ENCODE data around the gene DSC2.
"Not testable (repeated sequence)": the region's sequence is repeated elsewhere in the genome, so short reads cannot be mapped to it uniquely, and the experiment has no call there.

Gene DSC2

DNA sequence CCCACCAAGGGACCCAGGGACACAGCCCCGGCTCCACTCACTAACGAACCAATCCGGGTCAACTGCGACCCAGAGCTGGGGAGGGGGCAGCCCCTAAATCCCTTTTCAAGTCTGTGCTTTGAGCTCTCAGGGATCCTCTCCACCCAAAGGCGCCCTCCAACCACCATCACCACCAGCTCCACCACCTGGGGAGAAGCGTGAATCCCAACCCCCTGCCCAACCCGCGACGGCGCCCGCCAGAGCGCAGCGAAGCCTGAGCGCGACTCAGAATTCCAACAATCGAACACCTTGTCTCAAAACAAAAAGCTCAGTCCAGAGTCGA, 60.2 kb downstream of the DSC2 start:
- ATAC-seq, result no peak

GRCh38 chr18:31041271-31042083, 60.7 kb downstream of the DSC2 start:
- ATAC-seq, result no peak

DNA sequence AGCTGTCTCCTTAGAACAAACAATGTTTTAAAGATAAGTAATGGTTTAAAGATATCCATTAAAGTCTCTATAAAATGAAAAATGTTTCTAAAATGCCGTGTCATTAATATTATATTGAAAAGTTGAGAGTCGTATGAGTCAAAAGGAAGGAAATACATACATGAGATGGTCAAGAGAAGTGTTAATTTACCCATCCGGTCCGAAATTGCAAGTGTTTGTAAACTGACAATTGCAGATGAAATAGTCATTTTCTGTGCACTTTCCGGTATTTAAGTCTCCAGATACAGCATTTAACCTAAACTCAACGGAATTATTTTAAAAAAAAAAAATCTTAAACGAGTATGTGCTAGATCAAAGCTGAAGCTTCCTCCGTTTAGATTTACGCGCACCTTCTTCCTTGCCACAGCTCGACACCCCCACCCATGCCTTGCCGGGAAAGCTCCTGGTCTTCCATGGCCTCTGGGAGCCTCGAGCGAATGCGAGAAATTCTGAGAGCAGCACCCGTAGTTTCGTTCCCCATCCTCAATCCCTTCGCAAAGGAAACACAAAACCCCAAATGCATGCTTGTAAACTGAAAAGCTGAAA, 61.4 kb downstream of the DSC2 start:
- no peak for ATAC-seq

DNA sequence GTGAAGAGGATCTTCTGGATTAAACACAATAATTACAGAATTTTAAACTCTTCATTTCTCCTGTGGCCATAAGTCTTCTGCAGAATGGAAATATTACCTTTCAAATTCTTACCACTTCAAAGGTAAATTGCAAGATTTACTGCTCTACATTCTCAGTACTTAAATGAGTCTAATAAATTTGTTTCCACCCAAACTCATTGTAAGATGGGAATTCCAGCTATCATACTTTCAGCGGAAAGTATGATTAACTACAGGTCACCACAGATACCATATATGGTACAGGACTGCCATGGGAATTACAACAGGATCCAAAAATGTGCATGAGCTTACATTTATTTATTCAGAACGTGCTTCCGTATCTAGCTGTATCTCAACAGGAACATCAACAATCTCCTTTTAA, 62.8 kb downstream of the DSC2 start:
- no peak for ATAC-seq

DNA sequence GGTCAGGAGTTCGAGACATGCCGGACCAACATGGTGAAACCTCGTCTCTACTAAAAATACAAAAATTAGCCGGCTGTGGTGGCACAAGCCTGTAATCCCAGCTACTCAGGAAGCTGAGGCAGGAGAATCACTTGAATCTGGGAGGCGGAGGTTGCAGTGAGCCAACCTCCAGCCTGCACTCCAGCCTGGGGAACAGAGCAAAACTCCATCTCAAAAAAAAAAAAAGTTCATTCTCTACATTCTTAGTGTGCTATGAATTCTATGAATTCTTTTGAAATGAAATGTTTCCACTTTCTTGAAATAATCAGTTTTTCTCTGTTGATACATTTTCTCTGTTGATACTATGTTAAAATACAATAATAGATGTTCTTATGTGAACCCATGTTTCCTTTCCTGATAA, 64.5 kb downstream of the DSC2 start:
- not testable (repeated sequence) for ATAC-seq

DNA sequence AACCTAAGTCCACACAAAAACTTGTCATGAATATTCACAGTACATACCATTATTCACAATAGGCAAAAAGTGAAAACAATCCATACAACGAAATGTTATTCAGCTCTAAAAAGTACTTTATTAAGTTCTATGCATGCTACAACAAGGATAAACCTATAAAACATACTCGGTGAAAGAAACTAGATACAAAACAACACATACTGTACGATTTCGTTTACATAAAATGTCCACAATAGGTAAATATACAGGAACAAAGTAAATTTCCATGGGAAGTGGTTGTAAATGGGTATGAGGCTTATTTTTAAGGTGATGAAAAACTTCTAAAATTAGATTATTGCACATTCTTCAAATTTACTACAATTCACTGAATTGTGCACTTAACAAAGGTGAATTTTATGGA, 67.7 kb downstream of the DSC2 start:
- no peak for ATAC-seq

- ATAC-seq, result no peak
Observed at GRCh38 chr18:31030574-31031278, 71.5 kb downstream of the DSC2 start.

DNA sequence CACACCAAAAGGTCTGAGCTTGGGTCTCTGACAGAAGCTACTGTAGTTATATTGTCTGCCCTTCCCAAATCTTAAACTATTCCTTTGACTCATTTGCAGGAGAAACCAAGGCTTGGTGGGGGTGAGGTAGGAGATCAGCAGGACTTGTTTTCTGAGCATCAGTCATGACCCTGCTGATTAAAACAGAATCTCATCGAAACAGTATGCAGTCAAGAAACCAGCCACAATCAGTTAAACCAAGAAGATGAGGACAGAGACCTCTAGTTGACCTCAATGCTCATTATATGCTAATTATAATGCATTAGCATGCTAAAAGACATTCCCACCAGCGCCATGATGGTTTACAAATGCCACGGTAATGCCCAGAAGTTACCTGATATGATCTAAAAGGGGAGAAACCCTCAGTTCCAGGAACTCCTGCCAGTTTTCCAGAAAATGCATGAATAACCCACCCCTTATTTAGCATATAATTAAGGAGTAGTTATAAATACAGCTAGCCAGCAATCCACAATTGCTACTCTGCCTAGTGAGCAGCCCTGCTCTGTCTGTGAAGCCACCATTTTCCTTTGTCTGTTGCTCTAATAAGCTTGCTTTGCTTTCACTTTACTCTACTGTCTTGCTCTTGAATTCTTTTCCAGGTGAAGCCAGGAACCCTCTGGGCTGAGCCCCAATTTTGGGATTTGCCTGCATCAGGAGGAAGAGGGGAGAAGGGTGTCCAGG, 86.3 kb downstream of the DSC2 start:
- ATAC-seq, result no peak

GRCh38 chr18:31011455-31011854, 90.8 kb downstream of the DSC2 start:
- ATAC-seq, result not testable (repeated sequence)

DNA sequence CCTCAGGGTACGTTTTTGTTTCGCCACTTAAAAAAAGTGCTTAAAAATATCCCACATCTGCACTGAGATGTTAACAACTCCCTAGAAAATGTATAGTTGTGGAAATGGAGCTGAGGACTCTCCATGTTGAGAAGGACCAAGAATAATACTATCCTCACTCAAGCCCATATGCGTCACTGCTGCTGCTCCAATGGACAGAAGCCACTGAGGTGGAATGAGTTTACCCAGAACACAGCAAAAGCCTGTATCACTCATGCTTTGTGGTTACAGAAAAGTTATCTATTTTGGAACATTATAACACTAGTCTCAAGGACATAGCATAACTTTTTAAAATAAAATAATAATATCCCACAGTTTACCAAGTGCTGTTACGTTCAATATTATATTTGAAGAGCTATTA, 91.6 kb downstream of the DSC2 start:
- no peak for ATAC-seq
